T47D (cell line): Measurements from ENCODE around the gene OR2L5.

Source experiments
- DNase-seq, 2 experiments: peaks; one replicate each; pipeline versions ENCODE4 v3.0.0 to v3.0.0-alpha.2; 2011 to 2012; ENCODE audit warnings: low read depth in 1 of 2, low spot score in 1 of 2
- JUND ChIP-seq: IDR thresholded peaks from 2 replicates; pipeline ENCODE4 v1.6.1; 2012; ENCODE audit warnings: low read depth
- in situ Hi-C: cut with HindIII; loops from 2 replicates; pipeline ENCODE4 v1.10.0; 2016; ENCODE audit warnings: low sequenced_read_pairs, low pct_unique_long_range_greater_than_20kb

OR2L5 gene

GRCh38 chr1:248054671-248055070, 41.2 kb downstream of the OR2L5 start:
- in situ Hi-C loops = no loop called here
- DNase-seq = no peak
- no peak for TF ChIP-seq JUND

GRCh38 chr1:248055261-248055660, 41.8 kb downstream of the OR2L5 start:
- DNase-seq = no peak
- in situ Hi-C loops = no loop called here
- TF ChIP-seq JUND = no peak

- in situ Hi-C loops = no loop called here
- no peak for TF ChIP-seq JUND
These were observed 51.6 kb downstream of the OR2L5 start for GRCh38 chr1:248065071-248065470.

GRCh38 chr1:248065604-248066003, 52.1 kb downstream of the OR2L5 start:
- no peak for TF ChIP-seq JUND
- in situ Hi-C loops = no loop called here
- no peak for DNase-seq

More at GRCh38 chr1:248065071-248065470, 51.6 kb downstream of the OR2L5 start:
- DNase-seq = no peak
